ENCODE measurements around the gene KIAA2012. TPM values are rescaled to one million over a fixed set of nuclear protein-coding genes. Genes with fewer than 3 reads are reported as not detected.

Gene KIAA2012
- polyA plus RNA-seq, 1 donor (not counting 4 experiments of a cell fraction or from before 2014, with no cell fraction given), result not detected

- no peak overlapping the region for H3K4me3 ChIP-seq (ENCODE audit: control insufficient read depth in 2 of 3, extremely low read depth in 1 of 3, insufficient read depth in 2 of 3, low read depth in 1 of 3, low read length in 3 of 3)
- TF ChIP-seq, protein P1, sequence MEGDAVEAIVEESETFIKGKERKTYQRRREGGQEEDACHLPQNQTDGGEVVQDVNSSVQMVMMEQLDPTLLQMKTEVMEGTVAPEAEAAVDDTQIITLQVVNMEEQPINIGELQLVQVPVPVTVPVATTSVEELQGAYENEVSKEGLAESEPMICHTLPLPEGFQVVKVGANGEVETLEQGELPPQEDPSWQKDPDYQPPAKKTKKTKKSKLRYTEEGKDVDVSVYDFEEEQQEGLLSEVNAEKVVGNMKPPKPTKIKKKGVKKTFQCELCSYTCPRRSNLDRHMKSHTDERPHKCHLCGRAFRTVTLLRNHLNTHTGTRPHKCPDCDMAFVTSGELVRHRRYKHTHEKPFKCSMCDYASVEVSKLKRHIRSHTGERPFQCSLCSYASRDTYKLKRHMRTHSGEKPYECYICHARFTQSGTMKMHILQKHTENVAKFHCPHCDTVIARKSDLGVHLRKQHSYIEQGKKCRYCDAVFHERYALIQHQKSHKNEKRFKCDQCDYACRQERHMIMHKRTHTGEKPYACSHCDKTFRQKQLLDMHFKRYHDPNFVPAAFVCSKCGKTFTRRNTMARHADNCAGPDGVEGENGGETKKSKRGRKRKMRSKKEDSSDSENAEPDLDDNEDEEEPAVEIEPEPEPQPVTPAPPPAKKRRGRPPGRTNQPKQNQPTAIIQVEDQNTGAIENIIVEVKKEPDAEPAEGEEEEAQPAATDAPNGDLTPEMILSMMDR (optimal IDR thresholded peaks at IDR 0.05 in 1 of 3, IDR thresholded peaks at IDR 0.05 in 1 of 3, conservative IDR thresholded peaks at IDR 0.05 in 1 of 3; ENCODE audit: extremely low read depth in 1 of 3, insufficient read depth in 2 of 3, low read length in 3 of 3), result no peak
- TF ChIP-seq EZH2 (IDR thresholded peaks at IDR 0.05; ENCODE audit: low read length), result no peak
- H3K36me3 ChIP-seq (ENCODE audit: control insufficient read depth in 2 of 2, extremely low read depth in 1 of 2, insufficient read depth in 2 of 2, low read length in 2 of 2), result no peaks in the 10 kb centered on the region
- H3K27ac ChIP-seq (ENCODE audit: control insufficient read depth, insufficient read depth, low read length), result no peak overlapping the region
- H3K4me1 ChIP-seq (ENCODE audit: control insufficient read depth, extremely low read depth, insufficient read depth, low read length), result peaks cover 2% of the 10 kb centered on the region
- FAIRE-seq, result no peak
- H3K79me2 ChIP-seq (ENCODE audit: control insufficient read depth, insufficient read depth, low read length), result no peaks in the 10 kb centered on the region
- H3K27me3 ChIP-seq (ENCODE audit: control insufficient read depth, extremely low read depth, insufficient read depth, low read length), result peaks cover 6% of the 10 kb centered on the region
- no peaks in the 10 kb centered on the region for H3K9me1 ChIP-seq (ENCODE audit: control insufficient read depth, extremely low read depth, insufficient read depth, low read length)
- H3K9ac ChIP-seq (ENCODE audit: control insufficient read depth, extremely low read depth, insufficient read depth, low read length), result no peak overlapping the region
- dilution Hi-C loops (cut with MboI; ENCODE audit: extremely low pct_ligation_motif_present, low sequenced_read_pairs), result no loop called here
- H2AFZ ChIP-seq (ENCODE audit: control insufficient read depth, low read length), result no peak overlapping the region
- H3K4me2 ChIP-seq (ENCODE audit: control insufficient read depth, extremely low read depth, insufficient read depth, low read depth, low read length), result no peak overlapping the region
- no peaks in the 10 kb centered on the region for H4K20me1 ChIP-seq (ENCODE audit: control insufficient read depth, extremely low read depth, insufficient read depth, low read length)
- H3K9me3 ChIP-seq (ENCODE audit: control insufficient read depth, low read depth, low read length), result no peaks in the 10 kb centered on the region
- DNase-seq (ENCODE audit: low read depth, low spot score), result no peak
Measured at GRCh38 chr2:202040079-202040844, 32.8 kb upstream of the KIAA2012 start.

GRCh38 chr2:202042444-202042843 is 30.6 kb upstream of the KIAA2012 start:
- Histone ChIP-seq H3K27me3 (ENCODE audit: control insufficient read depth, extremely low read depth, insufficient read depth, low read length) (no peaks in the 10 kb centered on the region), H4K20me1 (ENCODE audit: control insufficient read depth, extremely low read depth, insufficient read depth, low read length) (no peaks in the 10 kb centered on the region), H2AFZ (ENCODE audit: control insufficient read depth, low read length) (no peak overlapping the region), H3K9me3 (ENCODE audit: control insufficient read depth, low read depth, low read length) (no peaks in the 10 kb centered on the region), H3K9me1 (ENCODE audit: control insufficient read depth, extremely low read depth, insufficient read depth, low read length) (no peaks in the 10 kb centered on the region), H3K4me3 (ENCODE audit: control insufficient read depth in 2 of 3, extremely low read depth in 1 of 3, insufficient read depth in 2 of 3, low read depth in 1 of 3, low read length in 3 of 3) (no peak overlapping the region), H3K9ac (ENCODE audit: control insufficient read depth, extremely low read depth, insufficient read depth, low read length) (no peak overlapping the region), H3K79me2 (ENCODE audit: control insufficient read depth, insufficient read depth, low read length) (no peaks in the 10 kb centered on the region), H3K4me1 (ENCODE audit: control insufficient read depth, extremely low read depth, insufficient read depth, low read length) (no peaks in the 10 kb centered on the region), H3K27ac (ENCODE audit: control insufficient read depth, insufficient read depth, low read length) (no peak overlapping the region), H3K36me3 (ENCODE audit: control insufficient read depth in 2 of 2, extremely low read depth in 1 of 2, insufficient read depth in 2 of 2, low read length in 2 of 2) (no peaks in the 10 kb centered on the region), H3K4me2 (ENCODE audit: control insufficient read depth, extremely low read depth, insufficient read depth, low read depth, low read length) (no peak overlapping the region)
- no peak for FAIRE-seq
- DNase-seq (ENCODE audit: low read depth, low spot score), result no peak
- dilution Hi-C loops (cut with MboI; ENCODE audit: extremely low pct_ligation_motif_present, low sequenced_read_pairs), result no loop called here
- TF ChIP-seq, protein P1 (optimal IDR thresholded peaks at IDR 0.05 in 1 of 3, IDR thresholded peaks at IDR 0.05 in 1 of 3, conservative IDR thresholded peaks at IDR 0.05 in 1 of 3; ENCODE audit: extremely low read depth in 1 of 3, insufficient read depth in 2 of 3, low read length in 3 of 3), result no peak
- no peak for TF ChIP-seq EZH2 (IDR thresholded peaks at IDR 0.05; ENCODE audit: low read length)
